Measurements from ENCODE around the gene KRT84.

Gene KRT84

GRCh38 chr12:52383331-52383730 lies 2.1 kb downstream of the KRT84 start:
- Mint-ChIP-seq H3K4me3 (no peak overlapping the region), H3K27ac (no peak overlapping the region), H3K4me1 (no peaks in the 10 kb centered on the region), H3K27me3 (ENCODE audit: low read depth, poor library complexity) (no peaks in the 10 kb centered on the region), H3K9me3 (no peaks in the 10 kb centered on the region), H3K36me3 (ENCODE audit: low read depth) (no peaks in the 10 kb centered on the region)
- no peak for DNase-seq
- TF ChIP-seq CTCF (IDR thresholded peaks at IDR 0.05) = no peak

GRCh38 chr12:52382854-52383253 lies 2.6 kb downstream of the KRT84 start:
- H3K9me3 Mint-ChIP-seq = no peaks in the 10 kb centered on the region
- no peak overlapping the region for H3K27ac Mint-ChIP-seq
- DNase-seq = no peak
- TF ChIP-seq CTCF (IDR thresholded peaks at IDR 0.05) = no peak
- no peaks in the 10 kb centered on the region for H3K4me1 Mint-ChIP-seq
- no peak overlapping the region for H3K4me3 Mint-ChIP-seq
- H3K36me3 Mint-ChIP-seq (ENCODE audit: low read depth) = no peaks in the 10 kb centered on the region
- H3K27me3 Mint-ChIP-seq (ENCODE audit: low read depth, poor library complexity) = no peaks in the 10 kb centered on the region

- no peak for TF ChIP-seq CTCF (IDR thresholded peaks at IDR 0.05)
- Mint-ChIP-seq H3K27ac (no peak overlapping the region), H3K4me1 (no peaks in the 10 kb centered on the region), H3K36me3 (ENCODE audit: low read depth) (no peaks in the 10 kb centered on the region), H3K9me3 (no peaks in the 10 kb centered on the region), H3K27me3 (ENCODE audit: low read depth, poor library complexity) (no peaks in the 10 kb centered on the region), H3K4me3 (no peak overlapping the region)
- no peak for DNase-seq
Observed at GRCh38 chr12:52381206-52381605, 4.2 kb downstream of the KRT84 start.

- no peak overlapping the region for H3K4me3 Mint-ChIP-seq
- TF ChIP-seq CTCF (IDR thresholded peaks at IDR 0.05) = peak; percentile 56
- no peaks in the 10 kb centered on the region for H3K4me1 Mint-ChIP-seq
- no peak overlapping the region for H3K27ac Mint-ChIP-seq
- H3K27me3 Mint-ChIP-seq (ENCODE audit: low read depth, poor library complexity) = no peaks in the 10 kb centered on the region
- H3K36me3 Mint-ChIP-seq (ENCODE audit: low read depth) = no peaks in the 10 kb centered on the region
- DNase-seq = peak; percentile 58
- H3K9me3 Mint-ChIP-seq = no peaks in the 10 kb centered on the region
Observed at GRCh38 chr12:52380271-52380694, 5.2 kb downstream of the KRT84 start.

- Mint-ChIP-seq H3K9me3 (no peaks in the 10 kb centered on the region), H3K4me1 (no peaks in the 10 kb centered on the region), H3K4me3 (no peak overlapping the region), H3K27me3 (ENCODE audit: low read depth, poor library complexity) (no peaks in the 10 kb centered on the region), H3K36me3 (ENCODE audit: low read depth) (no peaks in the 10 kb centered on the region), H3K27ac (no peak overlapping the region)
- no peak for TF ChIP-seq CTCF (IDR thresholded peaks at IDR 0.05)
- DNase-seq = no peak
Observed at GRCh38 chr12:52379536-52379935, 5.9 kb downstream of the KRT84 start.

- TF ChIP-seq CTCF (IDR thresholded peaks at IDR 0.05) = no peak
- Mint-ChIP-seq H3K4me1 (no peaks in the 10 kb centered on the region), H3K9me3 (no peaks in the 10 kb centered on the region), H3K27ac (no peak overlapping the region), H3K4me3 (no peak overlapping the region), H3K27me3 (ENCODE audit: low read depth, poor library complexity) (no peaks in the 10 kb centered on the region), H3K36me3 (ENCODE audit: low read depth) (no peaks in the 10 kb centered on the region)
- DNase-seq = no peak
Observed at GRCh38 chr12:52378091-52378490, 7.4 kb downstream of the KRT84 start.
